OCI-LY3 (cell line): ENCODE data around the gene SBNO2.

Experiments used
- EZH2phosphoT487 ChIP-seq: fragments of 200-600 bp; shearing (Covaris generic); IDR thresholded peaks from 2 replicates; pipeline ENCODE4 v1.6.1; 2018; ENCODE audit warnings: antibody characterized with exemption, mixed run types, low read depth
- TF ChIP-seq, protein P1 (sequence below): fragments of 200-600, 300-600 bp; sonication (generic); IDR thresholded peaks from 2 replicates; pipeline ENCODE4 v1.5.1; 2014; ENCODE audit warnings: antibody characterized with exemption, low read length, low read depth

GRCh38 chr19:1069009-1069779 lies 104.9 kb downstream of the SBNO2 start:
- TF ChIP-seq EZH2phosphoT487: no peak
- TF ChIP-seq, protein P1, sequence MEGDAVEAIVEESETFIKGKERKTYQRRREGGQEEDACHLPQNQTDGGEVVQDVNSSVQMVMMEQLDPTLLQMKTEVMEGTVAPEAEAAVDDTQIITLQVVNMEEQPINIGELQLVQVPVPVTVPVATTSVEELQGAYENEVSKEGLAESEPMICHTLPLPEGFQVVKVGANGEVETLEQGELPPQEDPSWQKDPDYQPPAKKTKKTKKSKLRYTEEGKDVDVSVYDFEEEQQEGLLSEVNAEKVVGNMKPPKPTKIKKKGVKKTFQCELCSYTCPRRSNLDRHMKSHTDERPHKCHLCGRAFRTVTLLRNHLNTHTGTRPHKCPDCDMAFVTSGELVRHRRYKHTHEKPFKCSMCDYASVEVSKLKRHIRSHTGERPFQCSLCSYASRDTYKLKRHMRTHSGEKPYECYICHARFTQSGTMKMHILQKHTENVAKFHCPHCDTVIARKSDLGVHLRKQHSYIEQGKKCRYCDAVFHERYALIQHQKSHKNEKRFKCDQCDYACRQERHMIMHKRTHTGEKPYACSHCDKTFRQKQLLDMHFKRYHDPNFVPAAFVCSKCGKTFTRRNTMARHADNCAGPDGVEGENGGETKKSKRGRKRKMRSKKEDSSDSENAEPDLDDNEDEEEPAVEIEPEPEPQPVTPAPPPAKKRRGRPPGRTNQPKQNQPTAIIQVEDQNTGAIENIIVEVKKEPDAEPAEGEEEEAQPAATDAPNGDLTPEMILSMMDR: no peak
